GM12872 (cell line): ENCODE results near the gene EML6.

Experiments used
- TF ChIP-seq, protein P1 (sequence below): IDR thresholded peaks from 3 replicates; pipeline ENCODE4 v1.5.1; 2011; ENCODE audit warnings: low read depth, mild to moderate bottlenecking, low read length, moderate library complexity; ENCODE audit not compliant: insufficient read depth

EML6 gene

DNA sequence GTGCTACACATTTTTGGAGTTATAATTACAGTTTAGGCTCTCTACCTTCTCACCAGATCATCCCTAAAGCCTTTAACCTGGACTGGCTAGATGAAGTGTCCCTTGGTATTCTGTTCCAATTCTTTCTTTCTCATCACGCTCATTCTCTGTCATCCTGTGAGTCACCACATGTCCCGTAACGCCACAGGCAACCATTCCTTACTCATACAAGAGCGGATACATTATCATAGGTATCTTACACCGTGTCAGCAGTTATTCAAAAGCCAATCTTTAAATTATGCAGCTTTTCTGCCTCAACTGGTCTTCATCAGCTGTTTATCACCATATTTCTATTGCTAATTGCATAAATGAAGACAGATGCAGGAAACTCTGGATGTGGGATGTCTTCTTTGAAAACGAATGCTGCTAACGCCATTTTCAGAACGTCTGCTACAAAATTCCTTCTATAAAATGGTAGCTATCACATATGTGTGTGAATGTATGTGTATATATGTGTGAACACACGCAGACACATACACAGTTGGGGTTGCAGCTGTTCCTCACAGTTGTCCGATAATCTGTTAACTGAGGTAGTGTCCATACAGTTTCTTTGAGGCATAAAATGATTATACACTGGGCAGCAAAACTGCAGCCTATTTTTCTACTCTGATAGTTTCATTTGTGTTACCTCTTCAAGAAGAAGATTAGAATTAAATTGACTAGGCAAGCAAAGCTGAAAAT is 47.9 kb downstream of the EML6 start:
- TF ChIP-seq, protein P1, sequence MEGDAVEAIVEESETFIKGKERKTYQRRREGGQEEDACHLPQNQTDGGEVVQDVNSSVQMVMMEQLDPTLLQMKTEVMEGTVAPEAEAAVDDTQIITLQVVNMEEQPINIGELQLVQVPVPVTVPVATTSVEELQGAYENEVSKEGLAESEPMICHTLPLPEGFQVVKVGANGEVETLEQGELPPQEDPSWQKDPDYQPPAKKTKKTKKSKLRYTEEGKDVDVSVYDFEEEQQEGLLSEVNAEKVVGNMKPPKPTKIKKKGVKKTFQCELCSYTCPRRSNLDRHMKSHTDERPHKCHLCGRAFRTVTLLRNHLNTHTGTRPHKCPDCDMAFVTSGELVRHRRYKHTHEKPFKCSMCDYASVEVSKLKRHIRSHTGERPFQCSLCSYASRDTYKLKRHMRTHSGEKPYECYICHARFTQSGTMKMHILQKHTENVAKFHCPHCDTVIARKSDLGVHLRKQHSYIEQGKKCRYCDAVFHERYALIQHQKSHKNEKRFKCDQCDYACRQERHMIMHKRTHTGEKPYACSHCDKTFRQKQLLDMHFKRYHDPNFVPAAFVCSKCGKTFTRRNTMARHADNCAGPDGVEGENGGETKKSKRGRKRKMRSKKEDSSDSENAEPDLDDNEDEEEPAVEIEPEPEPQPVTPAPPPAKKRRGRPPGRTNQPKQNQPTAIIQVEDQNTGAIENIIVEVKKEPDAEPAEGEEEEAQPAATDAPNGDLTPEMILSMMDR = no peak

DNA sequence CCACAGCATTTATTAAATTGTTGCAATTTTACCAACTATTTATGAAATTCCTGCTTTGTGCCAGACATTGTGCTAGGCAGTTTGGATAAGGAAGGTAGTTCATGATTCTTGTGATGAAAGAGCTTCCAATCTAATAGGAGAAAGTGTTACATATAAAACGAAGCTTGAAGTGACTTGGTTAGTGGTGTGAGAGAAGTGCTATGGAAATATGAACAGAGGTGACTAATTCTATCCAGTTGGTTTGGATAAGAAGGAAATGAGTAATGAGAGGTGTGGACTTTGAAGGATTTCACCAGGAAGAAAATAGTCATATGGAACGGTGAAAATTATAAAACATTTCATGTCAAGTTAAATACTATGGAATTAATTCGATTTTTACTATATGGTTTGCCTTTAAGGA is 48.6 kb downstream of the EML6 start:
- TF ChIP-seq, protein P1 = no peak

DNA sequence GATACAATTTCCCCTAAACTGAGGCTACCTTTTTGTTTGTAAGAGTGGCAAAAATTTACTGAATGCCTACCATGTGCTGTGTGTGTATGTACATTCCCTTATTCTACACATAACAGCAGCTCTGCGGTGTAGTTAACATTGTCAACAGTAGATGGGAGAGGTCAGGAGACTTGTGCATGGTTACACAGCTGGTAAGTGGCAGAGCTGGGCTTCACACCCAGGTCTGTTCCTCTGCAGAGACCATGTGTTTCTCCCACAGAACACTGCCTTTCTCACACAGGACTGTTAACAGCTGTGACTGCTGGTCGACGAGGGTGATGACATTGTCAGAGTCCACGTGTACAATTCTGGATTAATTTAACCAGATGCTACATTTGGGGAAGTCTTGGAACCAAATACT is 49.1 kb downstream of the EML6 start:
- TF ChIP-seq, protein P1 = no peak

DNA sequence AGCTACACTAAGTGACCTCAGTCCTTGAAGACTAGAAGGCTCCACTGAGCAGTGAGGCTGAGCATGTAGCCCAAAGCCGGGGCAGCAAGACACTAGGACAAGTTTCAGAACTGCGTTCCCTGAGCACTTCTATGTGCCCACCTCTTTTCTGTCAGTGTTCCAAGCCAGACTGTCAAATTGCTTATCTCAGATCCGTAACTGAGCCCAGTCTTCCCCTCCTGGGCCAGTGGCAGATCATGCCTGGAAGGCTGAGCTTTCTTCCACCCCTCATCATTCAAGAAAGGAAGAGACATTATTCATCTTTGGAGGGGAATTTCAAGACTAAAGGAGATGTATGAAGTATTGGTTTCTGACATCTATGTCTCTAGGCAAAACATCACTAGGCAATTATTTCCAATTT is 49.8 kb downstream of the EML6 start:
- TF ChIP-seq, protein P1 = no peak

DNA sequence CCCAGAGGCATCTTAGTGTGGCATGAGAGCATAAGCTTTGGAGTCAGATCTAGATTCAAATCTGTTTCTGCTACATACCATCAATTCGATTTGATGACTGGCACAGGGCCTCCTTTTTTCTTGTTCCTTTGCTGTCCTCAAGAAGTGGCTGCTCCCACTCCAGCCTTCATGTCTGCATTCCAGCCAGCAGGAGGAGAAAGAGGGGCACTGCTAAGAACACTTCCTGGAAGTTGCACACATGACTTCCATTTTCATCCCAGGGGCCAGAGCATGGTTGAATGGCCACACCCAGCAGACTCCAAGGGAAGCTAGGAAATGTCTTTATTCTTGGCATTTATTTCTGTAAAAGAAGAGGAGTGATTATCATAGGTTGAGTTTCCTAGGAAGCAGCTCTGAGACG is 50.4 kb downstream of the EML6 start:
- TF ChIP-seq, protein P1 = no peak

DNA sequence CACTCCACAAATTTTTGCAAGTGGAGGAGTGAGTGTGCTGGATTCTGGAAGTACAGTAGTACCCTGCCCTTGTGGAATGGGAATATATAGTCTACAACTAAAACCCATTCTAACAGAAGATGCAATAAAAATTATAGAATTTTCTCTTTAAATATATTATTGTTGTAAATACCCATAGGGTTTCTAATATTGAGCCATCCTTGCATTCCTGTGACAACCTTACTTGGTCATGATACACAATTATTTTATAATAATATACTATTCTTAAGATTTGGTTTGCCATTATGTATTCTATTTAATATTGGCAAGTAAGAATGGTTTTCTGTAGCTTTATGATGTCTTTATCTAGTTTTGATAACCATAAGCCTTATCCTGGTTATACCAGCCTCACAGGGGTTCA is 52.2 kb downstream of the EML6 start:
- TF ChIP-seq, protein P1 = no peak

DNA sequence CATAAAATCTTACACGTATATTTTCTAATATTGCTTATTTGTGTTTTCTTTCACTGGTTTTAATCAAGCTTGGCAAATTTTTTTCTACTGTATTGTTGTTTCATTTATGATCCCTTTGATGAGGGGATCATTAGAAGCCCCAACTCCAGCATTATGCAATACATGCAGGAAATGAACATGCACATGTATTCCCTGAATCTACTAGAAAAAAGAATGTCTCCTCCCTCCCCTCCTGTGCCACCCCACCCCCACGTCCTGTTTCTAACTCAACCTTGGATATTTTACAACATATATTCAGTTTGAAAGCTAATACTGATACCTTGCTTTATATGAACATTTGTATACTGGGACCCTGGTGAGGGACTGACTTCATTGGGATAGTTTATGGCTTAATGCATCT is 53.0 kb downstream of the EML6 start:
- TF ChIP-seq, protein P1 = no peak
